Measurements from ENCODE around the gene NEK9.
"Not testable (repeated sequence)": the region's sequence is repeated elsewhere in the genome, so short reads cannot be mapped to it uniquely, and the experiment has no call there.

NEK9 gene

DNA sequence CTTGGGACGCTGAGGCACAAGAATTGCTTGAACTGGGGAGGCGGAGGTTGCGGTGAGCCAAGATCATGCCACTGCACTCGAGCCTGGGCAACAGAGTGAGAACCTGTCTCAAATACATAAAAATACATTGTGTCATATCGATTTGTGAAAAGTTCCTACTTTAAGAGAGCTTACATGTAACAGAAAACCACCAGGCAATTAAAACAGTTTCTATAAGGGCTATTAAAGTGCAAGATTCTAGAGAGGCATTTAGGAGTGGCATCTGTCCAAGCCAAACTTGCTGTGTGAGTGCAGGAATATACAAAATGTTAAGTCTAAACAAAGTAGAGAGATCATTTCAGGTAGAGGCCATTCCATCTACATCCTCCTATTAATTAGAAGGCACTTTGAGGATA is 1.7 kb upstream of the NEK9 start:
- H3K27me3 ChIP-seq: no peaks in the 10 kb centered on the region
- H3K4me1 ChIP-seq (ENCODE audit: control insufficient read depth in 1 of 2, insufficient read depth in 1 of 2, low read depth in 1 of 2, low read length in 1 of 2): peaks cover 48% of the 10 kb centered on the region in 2 experiments

DNA sequence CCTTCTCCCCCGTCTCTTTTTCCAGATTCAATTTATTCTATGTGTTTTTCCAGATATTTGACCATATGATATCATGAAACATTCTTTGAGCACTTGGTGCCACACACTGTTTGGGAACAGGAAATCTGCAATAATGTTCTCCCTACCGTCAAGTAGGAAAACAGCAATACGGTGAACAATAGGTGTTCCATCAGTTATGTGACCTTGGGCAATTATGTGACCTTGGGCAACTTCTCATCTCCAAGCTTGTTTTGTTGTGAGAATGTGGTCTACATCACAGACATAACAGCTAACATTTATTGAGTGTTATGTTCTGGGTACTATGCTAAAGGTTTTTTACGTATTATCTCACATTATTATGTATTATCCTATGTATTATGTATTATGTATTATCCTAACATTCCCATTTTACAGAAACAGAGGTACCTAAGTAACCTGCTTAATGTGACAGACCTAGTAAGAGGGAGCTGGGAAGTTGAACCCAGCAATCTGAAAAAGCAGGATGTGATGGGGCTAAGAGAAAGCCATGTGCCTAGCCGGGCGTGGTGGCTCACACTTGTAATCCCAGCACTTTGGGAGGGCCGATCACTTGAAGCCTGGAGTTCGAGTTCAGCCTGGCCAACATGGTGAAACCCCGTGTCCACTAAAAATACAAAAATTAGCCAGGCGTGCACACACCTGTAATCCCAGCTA is 1.2 kb upstream of the NEK9 start:
- H3K27me3 ChIP-seq: no peaks in the 10 kb centered on the region
- H3K27ac ChIP-seq: peak overlapping the region; percentile 97
- H3K9me3 ChIP-seq: no peaks in the 10 kb centered on the region
- H3K36me3 ChIP-seq: no peaks in the 10 kb centered on the region
- TF ChIP-seq, protein P1, sequence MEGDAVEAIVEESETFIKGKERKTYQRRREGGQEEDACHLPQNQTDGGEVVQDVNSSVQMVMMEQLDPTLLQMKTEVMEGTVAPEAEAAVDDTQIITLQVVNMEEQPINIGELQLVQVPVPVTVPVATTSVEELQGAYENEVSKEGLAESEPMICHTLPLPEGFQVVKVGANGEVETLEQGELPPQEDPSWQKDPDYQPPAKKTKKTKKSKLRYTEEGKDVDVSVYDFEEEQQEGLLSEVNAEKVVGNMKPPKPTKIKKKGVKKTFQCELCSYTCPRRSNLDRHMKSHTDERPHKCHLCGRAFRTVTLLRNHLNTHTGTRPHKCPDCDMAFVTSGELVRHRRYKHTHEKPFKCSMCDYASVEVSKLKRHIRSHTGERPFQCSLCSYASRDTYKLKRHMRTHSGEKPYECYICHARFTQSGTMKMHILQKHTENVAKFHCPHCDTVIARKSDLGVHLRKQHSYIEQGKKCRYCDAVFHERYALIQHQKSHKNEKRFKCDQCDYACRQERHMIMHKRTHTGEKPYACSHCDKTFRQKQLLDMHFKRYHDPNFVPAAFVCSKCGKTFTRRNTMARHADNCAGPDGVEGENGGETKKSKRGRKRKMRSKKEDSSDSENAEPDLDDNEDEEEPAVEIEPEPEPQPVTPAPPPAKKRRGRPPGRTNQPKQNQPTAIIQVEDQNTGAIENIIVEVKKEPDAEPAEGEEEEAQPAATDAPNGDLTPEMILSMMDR (IDR thresholded peaks at IDR 0.05): no peak
- peaks cover 52 to 53% of the 10 kb centered on the region in 2 experiments for H3K4me1 ChIP-seq (ENCODE audit: control insufficient read depth in 1 of 2, insufficient read depth in 1 of 2, low read depth in 1 of 2, low read length in 1 of 2)
- H3K4me3 ChIP-seq (ENCODE audit: low read depth in 1 of 2, low read length in 1 of 2): peak overlapping the region; percentile 57 to 83

More for the DNA sequence above, 1.7 kb upstream of the NEK9 start:
- Histone ChIP-seq H3K27ac (peak overlapping the region; percentile 97), H3K4me3 (ENCODE audit: low read depth in 1 of 2, low read length in 1 of 2) (no peak overlapping the region), H3K36me3 (no peaks in the 10 kb centered on the region), H3K9me3 (no peaks in the 10 kb centered on the region)
- TF ChIP-seq, protein P1 (IDR thresholded peaks at IDR 0.05): no peak

DNA sequence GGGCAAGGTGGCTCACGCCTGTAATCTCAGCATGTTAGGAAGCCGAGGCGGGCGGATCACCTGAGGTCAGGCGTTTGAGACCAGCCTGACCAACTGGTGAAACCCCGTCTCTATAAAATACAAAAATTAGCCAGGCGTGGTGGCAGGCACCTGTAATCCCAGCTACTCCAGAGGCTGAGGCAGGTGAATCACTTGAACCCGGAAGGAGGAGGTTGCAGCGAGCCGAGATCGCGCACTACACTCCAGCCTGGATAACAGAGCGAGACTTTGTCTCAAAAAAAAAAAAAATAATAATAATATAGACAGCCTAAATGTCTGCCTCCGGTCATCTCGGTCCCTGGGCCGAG is 599 bp upstream of the NEK9 start:
- peaks cover 48 to 51% of the 10 kb centered on the region in 2 experiments for H3K4me1 ChIP-seq (ENCODE audit: control insufficient read depth in 1 of 2, insufficient read depth in 1 of 2, low read depth in 1 of 2, low read length in 1 of 2)
- peak overlapping the region; percentile 57 to 83 for H3K4me3 ChIP-seq (ENCODE audit: low read depth in 1 of 2, low read length in 1 of 2)
- not testable (repeated sequence) for H3K9me3 ChIP-seq, H3K36me3 ChIP-seq, H3K27me3 ChIP-seq
- H3K27ac ChIP-seq: peak overlapping the region; percentile 97

DNA sequence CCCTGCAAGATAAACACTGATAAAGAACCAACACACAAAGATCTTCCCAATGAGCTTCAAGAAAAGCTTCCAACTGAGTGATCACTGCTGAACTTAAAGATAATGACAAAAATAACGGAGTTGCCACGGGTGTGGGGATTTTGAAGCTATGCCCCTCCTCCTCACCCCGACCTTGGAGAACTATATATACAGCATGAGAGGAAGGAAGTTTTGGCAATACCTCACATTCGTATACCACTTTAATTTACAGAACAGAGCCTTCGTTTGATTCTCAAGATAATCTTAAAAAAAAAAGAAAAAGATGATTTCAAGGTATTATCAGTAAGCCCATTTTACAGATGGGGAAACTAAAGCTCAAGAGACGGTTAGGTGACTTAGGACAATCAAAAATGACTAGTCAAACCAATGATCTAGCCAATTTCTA is 715 bp downstream of the NEK9 start:
- peak overlapping the region; percentile 57 to 83 for H3K4me3 ChIP-seq (ENCODE audit: low read depth in 1 of 2, low read length in 1 of 2)
- TF ChIP-seq, protein P1 (IDR thresholded peaks at IDR 0.05): no peak
- peak overlapping the region; percentile 97 for H3K27ac ChIP-seq
- no peaks in the 10 kb centered on the region for H3K36me3 ChIP-seq
- H3K4me1 ChIP-seq (ENCODE audit: control insufficient read depth in 1 of 2, insufficient read depth in 1 of 2, low read depth in 1 of 2, low read length in 1 of 2): peaks cover 55 to 61% of the 10 kb centered on the region in 2 experiments
- no peaks in the 10 kb centered on the region for H3K9me3 ChIP-seq
- H3K27me3 ChIP-seq: no peaks in the 10 kb centered on the region

DNA sequence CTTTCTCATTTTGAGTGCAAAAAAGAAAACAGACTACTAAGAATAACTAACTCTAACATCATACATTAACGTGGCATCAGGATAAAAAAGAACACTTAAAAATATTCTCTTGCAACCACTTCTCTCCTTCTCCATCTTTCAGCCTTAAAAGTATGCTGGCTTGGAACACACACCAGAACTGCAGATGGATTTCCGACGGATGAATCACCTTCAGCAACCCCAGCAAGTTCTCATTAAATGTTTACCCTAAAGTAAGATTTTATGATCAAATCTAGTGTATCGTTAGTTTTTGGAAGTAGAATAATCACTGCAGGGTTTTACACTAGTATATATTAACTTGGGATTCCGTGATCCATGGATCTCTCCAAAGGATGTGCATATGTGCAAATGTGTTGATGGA is 1.2 kb downstream of the NEK9 start:
- TF ChIP-seq, protein P1 (IDR thresholded peaks at IDR 0.05): no peak
- no peaks in the 10 kb centered on the region for H3K27me3 ChIP-seq
- H3K4me3 ChIP-seq (ENCODE audit: low read depth in 1 of 2, low read length in 1 of 2): peak overlapping the region; percentile 57 to 83
- H3K27ac ChIP-seq: peak overlapping the region; percentile 97
- H3K36me3 ChIP-seq: no peaks in the 10 kb centered on the region
- no peaks in the 10 kb centered on the region for H3K9me3 ChIP-seq
- H3K4me1 ChIP-seq (ENCODE audit: control insufficient read depth in 1 of 2, insufficient read depth in 1 of 2, low read depth in 1 of 2, low read length in 1 of 2): peaks cover 60 to 66% of the 10 kb centered on the region in 2 experiments

DNA sequence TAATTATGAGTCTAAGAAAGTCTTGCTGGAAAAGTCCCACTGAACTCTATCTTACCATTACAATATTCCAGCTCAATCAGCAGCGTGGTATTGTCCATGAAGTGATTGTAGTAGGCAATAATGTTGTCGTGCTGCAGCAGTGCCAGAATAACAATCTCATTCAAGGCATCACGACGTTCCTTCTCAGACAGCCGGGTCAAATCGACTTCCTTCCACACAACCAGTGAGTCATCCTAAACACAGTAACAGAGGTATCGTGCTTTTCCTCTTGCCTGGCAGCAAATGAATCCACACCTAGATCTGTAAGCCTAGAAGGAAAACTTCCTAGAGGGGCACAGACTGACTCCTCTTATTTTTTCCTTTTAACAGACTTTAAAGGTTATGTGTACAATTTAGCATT is 2.9 kb downstream of the NEK9 start:
- Histone ChIP-seq H3K4me3 (ENCODE audit: low read depth in 1 of 2, low read length in 1 of 2) (peak overlapping the region; percentile 12 to 19), H3K27ac (peak overlapping the region; percentile 82)

More for the DNA sequence above, 2.9 kb downstream of the NEK9 start:
- Histone ChIP-seq H3K36me3 (peaks cover 6% of the 10 kb centered on the region), H3K9me3 (no peaks in the 10 kb centered on the region), H3K27me3 (no peaks in the 10 kb centered on the region), H3K4me1 (ENCODE audit: control insufficient read depth in 1 of 2, insufficient read depth in 1 of 2, low read depth in 1 of 2, low read length in 1 of 2) (peaks cover 69 to 75% of the 10 kb centered on the region in 2 experiments)
- TF ChIP-seq, protein P1 (IDR thresholded peaks at IDR 0.05): no peak

Measured in neutrophil (primary cell).